ENCODE results near the gene SCN3B. TPM values are rescaled to one million over a fixed set of nuclear protein-coding genes. Genes with fewer than 3 reads are reported as not detected.

Gene SCN3B
- total RNA-seq, 1 experiment from 2014 or later, result 0.77 TPM

- Histone ChIP-seq H2BK15ac (ENCODE audit: low read depth, low read length) (no peak overlapping the region), H3K9ac (ENCODE audit: extremely low read depth, insufficient read length, low read length) (no peak overlapping the region), H3K56ac (ENCODE audit: insufficient read length, low read depth, low read length) (no peak overlapping the region), H3K27ac (ENCODE audit: insufficient read length, low read depth, low read length) (no peak overlapping the region), H2AFZ (ENCODE audit: low read length) (no peak overlapping the region), H3K79me2 (ENCODE audit: insufficient read depth, low read length) (no peaks in the 10 kb centered on the region), H2BK5ac (ENCODE audit: insufficient read length, low read length) (no peak overlapping the region), H2BK12ac (ENCODE audit: insufficient read length, low read depth, low read length) (no peak overlapping the region), H3K79me1 (ENCODE audit: insufficient read depth, low read depth, low read length, poor library complexity, severe bottlenecking) (no peaks in the 10 kb centered on the region), H3T11ph (ENCODE audit: low read length) (no peak overlapping the region), H3K4me2 (ENCODE audit: insufficient read depth, insufficient read length, low read length) (no peak overlapping the region), H4K91ac (ENCODE audit: insufficient read length, low read depth, low read length) (no peak overlapping the region), H3K4ac (ENCODE audit: low read depth, low read length) (no peak overlapping the region), H3K9me3 (ENCODE audit: control insufficient read depth, low read depth, low read length) (no peaks in the 10 kb centered on the region), H4K5ac (ENCODE audit: insufficient read length, low read depth, low read length) (no peak overlapping the region), H3K14ac (ENCODE audit: insufficient read depth, low read length) (no peak overlapping the region), H2BK120ac (ENCODE audit: low read depth, low read length, poor library complexity, severe bottlenecking) (no peak overlapping the region), H3K4me1 (ENCODE audit: insufficient read depth, low read length) (no peaks in the 10 kb centered on the region), H3K23me2 (ENCODE audit: insufficient read length, low read depth, low read length, poor library complexity, severe bottlenecking) (no peaks in the 10 kb centered on the region), H3K23ac (ENCODE audit: insufficient read length, low read depth, low read length) (no peak overlapping the region), H2AK5ac (ENCODE audit: insufficient read length, low read length) (no peak overlapping the region), H4K8ac (replicated peaks; ENCODE audit: insufficient read length, low read depth, low read length) (no peak overlapping the region), H3K27me3 (ENCODE audit: insufficient read depth, low read length) (no peaks in the 10 kb centered on the region), H2BK20ac (ENCODE audit: low read depth, low read length, poor library complexity, severe bottlenecking) (no peak overlapping the region), H4K20me1 (ENCODE audit: control insufficient read depth, insufficient read depth, insufficient read length) (no peaks in the 10 kb centered on the region), H3K18ac (ENCODE audit: insufficient read length, low read depth, low read length) (no peak overlapping the region)
- Mint-ChIP-seq H3K9me3 (peaks cover 0 to 2% of the 10 kb centered on the region in 2 experiments; a peak in 1 of 5 replicates), H3K4me3 (no peak overlapping the region), H3K27ac (no peak overlapping the region), H3K36me3 (ENCODE audit: insufficient read depth in 1 of 3, low read depth in 3 of 3) (no peaks in the 10 kb centered on the region; a peak in 1 of 7 replicates), H3K27me3 (ENCODE audit: low read depth) (peaks cover 9% of the 10 kb centered on the region), H3K4me1 (peaks cover 8 to 10% of the 10 kb centered on the region in 2 experiments)
- no peak for DNase-seq
- no peak for TF ChIP-seq CTCF (conservative IDR thresholded peaks at IDR 0.05)
- no CpG with 5 or more reads among the region's 2 CpGs for WGBS (ENCODE audit: extremely low coverage, insufficient read length, low lambda C conversion rate)
Measured at GRCh38 chr11:123681030-123681429, 26.6 kb upstream of the SCN3B start.

Measured in H9 (cell line).